AG04449 (cell line): Measurements from ENCODE around the gene GPRIN1.

Source experiments
- CTCF ChIA-PET: fragments of 350-600 bp; formaldehyde crosslinking; extraction: SDS; loops from one replicate; lab custom pipeline; 2021; ENCODE audit warnings: antibody characterized with exemption; lab: Yijun Ruan, JAX
- POLR2A ChIA-PET: fragments of 400-600, 350-600 bp; formaldehyde crosslinking; extraction: SDS; loops from one replicate; lab custom pipeline; 2020; ENCODE audit warnings: antibody characterized with exemption, inconsistent platforms; lab: Yijun Ruan, JAX
- DNase-seq: peaks from one replicate; pipeline ENCODE4 v3.0.0-alpha.2; 2010; ENCODE audit warnings: low read depth, low spot score
- H3K4me3 ChIP-seq: 2 replicates; pipeline ENCODE4 v1.5.1; 2011; ENCODE audit warnings: low read depth, mild to moderate bottlenecking, control low read depth, low read length
- CTCF ChIP-seq: IDR thresholded peaks from one replicate; pipeline ENCODE4 v1.5.1; 2011; ENCODE audit warnings: mild to moderate bottlenecking, moderate library complexity, low read length, control low read depth, inconsistent platforms; ENCODE audit not compliant: insufficient read depth; ENCODE audit errors: missing control alignments

The GPRIN1 gene

GRCh38 chr5:176624142-176624541 lies 14.2 kb upstream of the GPRIN1 start:
- POLR2A ChIA-PET = no interaction called here
- H3K4me3 ChIP-seq = no peak overlapping the region
- DNase-seq = no peak
- no peak for TF ChIP-seq CTCF
- CTCF ChIA-PET = interaction anchor here (0.8 to 1.1 kb wide), 2 partner anchors 16 to 50 kb away, joined by 3 read pairs; no protein-coding TSS in a partner anchor

GRCh38 chr5:176621661-176622079 lies 11.7 kb upstream of the GPRIN1 start:
- ChIA-PET CTCF (interaction anchor here (0.8 to 2.6 kb wide), 8 partner anchors 9 to 491 kb away, joined by 3 to 11 read pairs (median 4); partner anchors contain the start of genes EIF4E1B, FAF2, SNCB and TSPAN17), POLR2A (interaction anchor here (1.3 kb wide), 1 partner anchor 14 kb away, joined by 4 read pairs; no protein-coding TSS in a partner anchor)
- no peak for DNase-seq
- H3K4me3 ChIP-seq = no peak overlapping the region
- TF ChIP-seq CTCF = no peak

GRCh38 chr5:176620333-176620981 lies 10.5 kb upstream of the GPRIN1 start:
- no peak for DNase-seq
- TF ChIP-seq CTCF = no peak
- POLR2A ChIA-PET = interaction anchor here (1.3 kb wide), 1 partner anchor 16 kb away, joined by 4 read pairs; no protein-coding TSS in a partner anchor
- peak overlapping the region; percentile 25; the same call in 1 of the 2 replicates for H3K4me3 ChIP-seq
- CTCF ChIA-PET = interaction anchor here (1.0 to 2.6 kb wide), 3 partner anchors 10 to 47 kb away, joined by 4 to 11 read pairs (median 6); partner anchors contain the start of genes EIF4E1B, SNCB and TSPAN17

GRCh38 chr5:176619569-176620332 lies 9.8 kb upstream of the GPRIN1 start:
- no peak for TF ChIP-seq CTCF
- CTCF ChIA-PET = interaction anchor here (1.0 to 2.6 kb wide), 3 partner anchors 11 to 46 kb away, joined by 4 to 11 read pairs (median 6); partner anchors contain the start of genes EIF4E1B, SNCB and TSPAN17
- peak overlapping the region; percentile 34 for H3K4me3 ChIP-seq
- DNase-seq = no peak
- POLR2A ChIA-PET = no interaction called here

GRCh38 chr5:176619203-176619568 lies 9.2 kb upstream of the GPRIN1 start:
- POLR2A ChIA-PET = no interaction called here
- no peak for DNase-seq
- H3K4me3 ChIP-seq = peak overlapping the region; percentile 42
- CTCF ChIA-PET = interaction anchor here (1.0 kb wide), 1 partner anchor 45 kb away, joined by 6 read pairs; no protein-coding TSS in a partner anchor
- TF ChIP-seq CTCF = peak; percentile 53
